Adrenal gland (tissue), 5 donors: ENCODE measurements around the gene FDPS.

Source experiments
- CTCF ChIP-seq, 6 experiments: fragments of 450-650 bp in 4 of 6; fragments of 200-600 bp in 2 of 6; sonication (generic) in 1 of 6; IDR thresholded peaks; 1 replicate in 5 of 6; 2 replicates in 1 of 6; pipeline versions ENCODE4 v1.5.1 to v1.8.0; 2016 to 2021; ENCODE audit warnings: antibody characterized with exemption in 6 of 6, mild to moderate bottlenecking in 2 of 6, moderate library complexity in 1 of 6
- POLR2A ChIP-seq, 2 donors: fragments of 450-650 bp; IDR thresholded peaks; one replicate each; pipeline ENCODE4 v1.6.1; 2017; ENCODE audit warnings: antibody characterized with exemption in 2 of 2, mild to moderate bottlenecking in 2 of 2, moderate library complexity in 1 of 2
- donor health status: DM: no; HTN: no; CAD: no.

GRCh38 chr1:155321639-155322503 is 13.2 kb downstream of the FDPS start:
- TF ChIP-seq POLR2A (IDR thresholded peaks at IDR 0.05), result no peak
- TF ChIP-seq CTCF (IDR thresholded peaks at IDR 0.05), result no peak
